GM19467 (cell line): ENCODE measurements around the gene SYNPR.
"Not testable (repeated sequence)": the region's sequence is repeated elsewhere in the genome, so short reads cannot be mapped to it uniquely, and the experiment has no call there.

ENCODE experiments used
- ATAC-seq: cut with Tn5 transposase; IDR thresholded peaks from one replicate; pipeline ENCODE4 v1.9.1; 2021; ENCODE audit warnings: mild to moderate bottlenecking, moderate library complexity; ENCODE audit not compliant: unreplicated experiment

Gene SYNPR

GRCh38 chr3:63607716-63608115 lies 329.6 kb downstream of the SYNPR start:
- ATAC-seq = no peak

DNA sequence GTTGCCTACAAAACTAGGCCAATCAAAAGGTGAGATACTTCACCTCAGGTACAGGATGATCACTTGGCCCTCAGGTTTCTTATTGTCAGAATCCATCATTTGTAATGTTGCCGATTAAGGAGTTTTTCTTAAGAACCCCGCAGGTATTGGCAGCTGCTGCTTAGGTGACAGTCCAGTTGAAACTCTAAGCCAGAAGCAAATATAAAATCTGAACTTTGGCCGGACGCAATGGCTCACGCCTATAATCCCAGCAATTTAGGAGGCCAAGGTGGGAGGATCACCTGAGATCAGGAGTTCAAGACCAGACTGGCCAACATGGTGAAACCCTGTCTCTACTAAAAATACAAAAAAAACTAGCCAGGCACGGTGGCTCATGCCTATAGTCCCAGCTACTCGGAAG lies 331.3 kb downstream of the SYNPR start:
- ATAC-seq = no peak

DNA sequence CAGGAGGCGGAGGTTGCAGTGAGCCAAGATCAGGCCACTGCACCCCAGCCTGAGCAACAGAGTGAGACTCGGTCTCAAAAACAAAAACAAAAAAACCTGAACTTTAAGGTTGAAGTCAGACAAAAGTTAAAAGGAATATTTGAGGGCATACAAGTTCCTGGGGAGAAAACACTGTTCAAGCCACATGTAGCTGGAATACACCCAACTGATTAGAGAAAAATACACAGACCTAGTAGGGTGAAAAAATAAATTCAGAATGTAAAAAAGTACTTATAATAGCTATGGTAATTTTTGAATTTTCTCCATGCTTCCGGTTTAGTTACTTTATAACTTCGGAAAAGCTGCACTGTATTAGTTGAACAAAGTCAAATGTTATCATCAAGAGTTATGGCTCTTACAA lies 331.7 kb downstream of the SYNPR start:
- ATAC-seq = no peak

DNA sequence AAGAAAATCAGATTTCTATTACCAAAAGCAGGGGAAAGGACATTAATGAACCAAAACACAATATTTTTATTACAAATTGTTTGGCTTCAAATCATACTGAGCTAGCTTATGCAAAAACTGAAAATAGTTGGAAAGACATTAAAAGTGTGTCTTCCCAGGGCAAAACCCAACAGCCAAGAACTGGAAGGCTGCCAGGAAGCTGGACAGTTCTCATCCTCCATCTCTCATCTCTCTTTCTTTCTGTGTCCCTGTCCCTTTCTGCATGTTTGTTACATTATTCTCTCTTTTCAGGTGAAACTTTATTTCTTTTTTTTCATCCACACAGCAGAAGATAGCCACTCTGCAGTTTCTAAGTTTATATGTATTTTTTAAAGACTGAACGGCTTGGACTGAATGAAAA lies 333.3 kb downstream of the SYNPR start:
- no peak for ATAC-seq

DNA sequence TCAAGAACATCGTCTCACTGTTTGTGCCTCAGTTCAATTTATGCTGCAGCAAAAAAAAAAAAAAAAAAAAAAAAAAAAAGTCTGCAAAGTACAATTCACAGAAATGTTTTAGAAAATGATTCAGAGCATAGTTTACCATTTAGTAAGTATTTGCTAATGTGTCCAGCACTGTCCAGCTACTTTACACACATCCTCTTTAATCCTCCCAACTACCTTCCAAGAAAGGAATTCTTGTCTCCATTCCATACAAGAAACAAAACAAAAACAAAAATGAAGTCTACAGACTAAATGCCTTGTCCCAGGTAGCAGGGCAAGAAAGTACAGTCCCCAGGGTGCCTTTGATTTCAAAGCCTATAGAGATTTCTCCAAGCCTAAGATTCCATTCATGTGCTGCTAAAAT lies 335.5 kb downstream of the SYNPR start:
- no peak for ATAC-seq

GRCh38 chr3:63617391-63617790 lies 339.3 kb downstream of the SYNPR start:
- no peak for ATAC-seq

- ATAC-seq = no peak
These were observed 346.9 kb downstream of the SYNPR start for GRCh38 chr3:63624941-63625560.

DNA sequence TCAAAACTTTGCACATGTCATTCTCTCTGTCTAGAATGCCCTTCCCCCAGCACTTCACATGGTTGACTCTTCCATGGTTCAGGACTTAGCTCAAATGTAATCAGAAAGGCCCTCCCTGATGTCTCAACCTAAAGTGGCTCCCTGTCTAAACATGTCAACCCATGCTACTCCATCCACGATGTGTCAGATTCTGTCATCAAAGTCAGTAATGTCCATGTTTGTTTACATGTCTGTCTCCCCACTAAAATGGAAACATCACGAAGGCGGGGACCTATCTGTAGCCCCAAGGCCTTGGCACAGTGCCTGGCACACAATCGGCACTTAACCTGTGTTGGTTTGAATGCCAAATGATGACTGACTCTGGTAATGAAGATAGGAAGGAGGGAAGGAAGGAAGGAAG lies 353.6 kb downstream of the SYNPR start:
- ATAC-seq = no peak

DNA sequence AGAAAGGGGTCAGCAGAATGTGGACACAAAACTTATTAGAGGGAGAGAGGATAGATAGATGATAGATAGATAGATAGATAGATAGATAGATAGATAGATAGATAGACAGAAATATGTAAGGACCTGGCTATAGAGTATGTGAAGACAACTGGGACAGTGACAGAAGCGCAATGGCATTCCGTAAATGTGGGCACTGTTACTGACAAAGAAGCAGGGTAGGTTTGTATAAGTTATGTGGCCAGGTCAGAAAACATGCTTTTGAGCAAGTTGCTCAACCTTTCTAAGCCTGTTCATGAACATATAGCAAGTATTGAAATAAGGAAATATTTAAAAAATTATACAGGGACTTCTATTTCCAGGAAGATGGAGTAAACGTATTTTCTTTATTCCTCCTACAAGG lies 357.1 kb downstream of the SYNPR start:
- ATAC-seq = no peak

DNA sequence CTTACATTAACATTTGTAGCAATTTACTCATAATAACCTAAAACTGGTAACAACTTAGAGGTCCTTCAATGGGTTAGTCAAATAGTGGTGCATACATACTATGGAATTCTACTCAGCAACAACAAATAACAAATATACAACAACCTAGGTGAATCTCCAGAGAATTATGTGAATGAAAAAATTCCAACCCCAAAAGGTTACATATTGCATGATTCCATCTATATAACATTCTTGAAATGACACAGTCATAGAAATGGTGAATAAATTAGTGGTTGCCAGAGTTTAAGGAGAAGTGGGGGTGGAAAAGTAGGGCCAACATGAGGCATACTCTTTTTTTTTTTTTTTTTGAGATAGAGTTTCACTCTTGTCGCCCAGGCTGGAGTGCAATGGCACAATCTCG lies 361.7 kb downstream of the SYNPR start:
- ATAC-seq = no peak

- no peak for ATAC-seq
These were observed 364.4 kb downstream of the SYNPR start for GRCh38 chr3:63642488-63642887.

- no peak for ATAC-seq
These were observed 366.2 kb downstream of the SYNPR start for GRCh38 chr3:63644212-63644797.

DNA sequence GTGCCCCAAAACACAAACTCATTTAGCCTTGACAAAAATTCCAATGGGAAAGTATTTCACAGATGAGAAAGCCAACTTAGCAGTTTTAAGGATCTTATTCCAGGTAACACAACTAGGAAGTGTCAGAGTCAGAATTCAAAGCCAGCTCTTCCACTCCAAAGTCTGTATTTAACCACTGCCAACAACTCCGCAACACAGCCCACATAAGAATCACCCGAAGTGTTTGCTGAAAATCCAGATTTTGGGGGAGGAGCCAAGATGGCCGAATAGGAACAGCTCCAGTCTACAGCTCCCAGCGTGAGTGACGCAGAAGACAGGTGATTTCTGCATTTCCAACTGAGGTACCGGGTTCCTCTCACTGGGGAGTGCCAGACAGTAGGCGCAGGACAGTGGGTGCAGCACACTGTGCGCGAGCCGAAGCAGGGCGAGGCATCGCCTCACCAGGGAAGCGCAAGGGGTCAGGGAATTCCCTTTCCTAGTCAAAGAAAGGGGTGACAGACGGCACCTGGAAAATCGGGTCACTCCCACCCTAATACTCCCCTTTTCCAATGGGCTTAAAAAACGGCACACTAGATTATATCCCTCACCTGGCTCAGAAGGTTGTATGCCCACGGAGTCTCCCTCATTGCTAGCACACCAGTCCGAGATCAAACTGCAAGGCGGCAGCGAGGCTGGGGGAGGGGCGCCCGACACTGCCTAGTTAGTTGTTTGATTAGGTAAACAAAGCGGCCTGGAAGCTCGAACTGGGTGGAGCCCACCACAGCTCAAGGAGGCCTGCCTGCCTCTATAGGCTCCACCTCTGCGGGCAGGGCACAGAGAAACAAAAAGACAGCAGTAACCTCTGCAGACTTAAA lies 367.0 kb downstream of the SYNPR start:
- ATAC-seq = not testable (repeated sequence)

DNA sequence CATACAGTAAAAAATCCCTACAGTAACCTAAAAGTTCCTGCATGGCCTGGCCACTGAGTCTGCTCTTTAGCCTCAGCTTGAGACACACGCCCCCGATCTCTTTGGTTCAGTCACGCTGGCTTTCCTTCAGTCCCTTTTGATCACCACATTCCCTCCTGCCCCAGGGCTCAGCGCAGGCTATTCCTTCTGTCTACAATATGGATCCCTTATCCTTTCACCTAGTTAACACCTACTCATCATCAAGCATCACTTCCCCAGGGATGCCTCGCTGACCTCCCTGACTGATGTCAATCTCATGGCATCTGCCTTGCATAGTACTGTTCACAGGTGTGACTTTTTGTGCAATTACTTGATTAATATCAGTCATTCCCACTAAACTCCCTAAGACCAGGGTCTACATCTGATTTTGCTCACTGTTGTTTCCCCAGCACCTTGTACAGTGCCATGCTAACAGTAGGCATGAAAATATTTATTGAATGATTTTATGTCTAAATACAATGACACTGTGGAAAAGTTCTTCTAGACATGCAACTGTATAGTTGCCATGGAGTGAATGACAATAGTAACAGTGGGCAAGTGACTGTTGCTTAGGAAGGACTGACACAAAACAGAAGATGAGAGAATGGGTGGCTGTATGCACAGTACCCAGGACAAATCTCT lies 374.1 kb downstream of the SYNPR start, which contains the start of gene SNTN:
SNTN (plus strand) TSS at position 610 of the 660 bp plus-strand sequence; CDS start at position 623, 13 bp downstream.
- ATAC-seq = no peak

DNA sequence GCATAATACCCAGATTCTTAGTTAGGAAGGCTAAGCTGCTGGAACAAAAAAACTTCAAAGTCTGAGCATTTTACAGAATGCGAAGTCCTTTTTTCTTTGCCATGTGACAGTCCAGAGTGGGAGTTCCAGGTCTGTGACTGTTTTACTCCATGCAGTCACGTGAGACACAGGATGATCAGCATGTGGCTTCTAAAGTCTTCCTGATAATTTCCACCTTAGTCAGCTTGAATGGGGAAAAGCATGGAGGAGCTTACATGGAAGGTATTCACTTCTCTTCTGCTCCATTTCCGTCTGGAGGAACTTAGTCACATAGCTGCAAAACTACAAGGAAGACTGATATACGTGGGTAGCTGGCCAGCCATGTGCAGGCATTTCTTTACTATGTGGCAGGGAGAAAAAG lies 376.1 kb downstream of the SYNPR start:
- no peak for ATAC-seq

DNA sequence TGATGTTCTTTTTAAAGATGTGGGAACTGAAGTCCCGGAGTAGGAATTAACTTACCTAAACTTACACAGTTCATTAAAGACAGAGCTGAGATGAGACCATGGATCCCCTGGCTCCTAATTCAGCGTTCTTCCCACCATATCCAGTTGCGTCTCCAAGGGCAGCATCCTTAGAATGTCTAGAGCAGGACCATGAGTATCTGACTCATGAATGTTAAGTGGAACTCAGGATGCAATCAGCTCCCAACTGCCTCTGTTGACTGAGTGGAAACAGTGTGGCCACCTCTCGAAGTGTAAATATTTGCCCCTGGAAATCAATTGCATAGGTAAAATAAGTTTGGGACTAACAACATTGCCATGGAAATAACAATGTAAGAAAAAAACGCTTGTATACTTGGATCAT lies 376.8 kb downstream of the SYNPR start:
- ATAC-seq = no peak

DNA sequence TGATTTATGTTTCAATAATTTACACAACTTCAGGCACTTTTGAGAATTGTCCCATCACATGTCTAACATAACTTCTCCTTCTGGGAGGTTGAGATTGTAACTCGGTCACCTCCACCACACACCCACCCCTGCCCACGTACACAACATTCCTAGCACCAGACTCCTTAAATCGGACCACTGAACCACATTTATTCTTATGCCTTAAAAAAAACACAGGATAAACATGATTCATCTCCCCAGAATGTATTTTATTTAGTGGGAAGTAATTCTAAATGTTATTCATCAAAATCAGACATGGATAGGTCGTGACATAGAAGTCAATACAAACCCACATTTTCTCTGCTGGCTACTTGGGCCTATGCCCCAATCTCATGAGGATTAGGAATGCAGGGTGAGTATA lies 377.4 kb downstream of the SYNPR start:
- no peak for ATAC-seq

DNA sequence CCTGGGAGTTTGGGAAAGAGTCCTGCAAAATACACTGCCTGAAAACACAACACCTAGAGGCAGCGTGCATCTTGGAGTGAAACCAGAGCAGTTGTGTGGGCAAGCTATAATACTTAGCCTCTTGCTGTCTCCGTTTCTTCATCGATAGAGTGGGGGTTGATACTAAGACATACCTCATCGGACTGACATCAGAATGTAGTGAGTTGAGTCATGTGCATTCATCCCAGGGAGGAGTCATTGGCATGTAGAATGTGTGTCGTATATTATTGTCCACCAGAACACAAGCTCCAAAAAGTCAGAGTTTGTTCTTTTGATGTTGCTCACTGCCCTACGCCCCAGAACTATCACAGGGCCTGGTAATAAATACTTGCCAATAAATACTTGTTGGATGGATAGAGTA lies 378.7 kb downstream of the SYNPR start:
- ATAC-seq = no peak

- no peak for ATAC-seq
These were observed 383.1 kb downstream of the SYNPR start for GRCh38 chr3:63661242-63661641.

DNA sequence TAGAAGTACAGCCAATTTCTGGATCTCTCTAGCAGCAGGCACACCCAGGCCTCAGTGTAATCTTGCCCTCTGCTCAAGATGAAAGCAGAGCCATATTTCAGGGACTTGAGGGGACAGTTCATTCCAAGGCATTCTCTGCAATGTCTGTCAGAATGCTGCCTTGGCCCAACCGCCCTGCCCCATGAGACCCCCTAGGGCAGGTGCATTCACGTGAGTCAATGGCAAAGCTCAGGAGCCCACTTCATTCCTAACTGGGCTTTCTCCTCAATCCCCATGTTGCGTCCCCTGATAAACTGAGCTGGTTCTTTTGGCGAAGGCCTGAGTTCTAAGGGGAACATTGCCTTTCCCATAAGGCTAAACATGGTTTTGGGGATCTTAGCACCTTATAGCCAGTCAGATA lies 383.9 kb downstream of the SYNPR start:
- ATAC-seq = no peak

DNA sequence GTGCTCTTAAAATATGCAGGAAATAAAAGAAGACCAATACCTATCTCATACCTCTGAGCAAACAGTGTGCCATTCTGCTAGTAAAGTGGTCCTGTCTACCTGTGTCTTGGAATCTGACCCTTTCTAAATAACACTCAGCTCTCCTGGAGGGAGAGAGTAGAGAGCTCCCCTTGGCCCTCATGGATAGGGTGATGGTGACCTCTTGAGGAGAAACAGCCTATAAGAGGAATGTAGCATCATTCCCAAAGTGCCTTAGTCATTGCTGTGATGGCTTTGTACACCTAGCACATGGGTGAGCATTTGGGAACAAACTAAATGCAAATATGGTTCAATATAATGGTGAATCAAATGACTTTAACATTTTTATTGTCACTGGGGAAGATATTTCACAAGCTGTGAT lies 384.4 kb downstream of the SYNPR start:
- no peak for ATAC-seq
